Nephron (organoid): Measurements from ENCODE around the gene MAPKAP1.

ENCODE experiments used
- H3K27ac Mint-ChIP-seq, 3 experiments: 2 replicates each; pipeline ENCODE4 v1.8.0; 2020; ENCODE audit warnings: mixed read lengths in 3 of 3, mild to moderate bottlenecking in 2 of 3, moderate library complexity in 1 of 3
- H3K27me3 Mint-ChIP-seq: 2 replicates; pipeline ENCODE4 v1.8.0; 2021; ENCODE audit warnings: low read depth, mild to moderate bottlenecking, moderate library complexity, mixed read lengths
- H3K36me3 Mint-ChIP-seq: 2 replicates; pipeline ENCODE4 v1.8.0; 2020; ENCODE audit warnings: low read depth, mixed read lengths
- H3K4me1 Mint-ChIP-seq: 2 replicates; pipeline ENCODE4 v1.8.0; 2020; ENCODE audit warnings: mixed read lengths
- H3K4me3 Mint-ChIP-seq, 3 experiments: 2 replicates each; pipeline ENCODE4 v1.8.0; 2020; ENCODE audit warnings: mild to moderate bottlenecking in 3 of 3, mixed read lengths in 3 of 3, moderate library complexity in 2 of 3
- H3K9me3 Mint-ChIP-seq: 2 replicates; pipeline ENCODE4 v1.8.0; 2020; ENCODE audit warnings: mixed read lengths
- TF ChIP-seq, protein P1 (sequence below), 3 experiments: fragments of 200-600 bp; sonication (generic); IDR thresholded peaks; one replicate each; pipeline ENCODE4 v1.5.0; 2021; ENCODE audit warnings: antibody characterized with exemption in 3 of 3; ENCODE audit not compliant: unreplicated experiment in 3 of 3

MAPKAP1 gene

DNA sequence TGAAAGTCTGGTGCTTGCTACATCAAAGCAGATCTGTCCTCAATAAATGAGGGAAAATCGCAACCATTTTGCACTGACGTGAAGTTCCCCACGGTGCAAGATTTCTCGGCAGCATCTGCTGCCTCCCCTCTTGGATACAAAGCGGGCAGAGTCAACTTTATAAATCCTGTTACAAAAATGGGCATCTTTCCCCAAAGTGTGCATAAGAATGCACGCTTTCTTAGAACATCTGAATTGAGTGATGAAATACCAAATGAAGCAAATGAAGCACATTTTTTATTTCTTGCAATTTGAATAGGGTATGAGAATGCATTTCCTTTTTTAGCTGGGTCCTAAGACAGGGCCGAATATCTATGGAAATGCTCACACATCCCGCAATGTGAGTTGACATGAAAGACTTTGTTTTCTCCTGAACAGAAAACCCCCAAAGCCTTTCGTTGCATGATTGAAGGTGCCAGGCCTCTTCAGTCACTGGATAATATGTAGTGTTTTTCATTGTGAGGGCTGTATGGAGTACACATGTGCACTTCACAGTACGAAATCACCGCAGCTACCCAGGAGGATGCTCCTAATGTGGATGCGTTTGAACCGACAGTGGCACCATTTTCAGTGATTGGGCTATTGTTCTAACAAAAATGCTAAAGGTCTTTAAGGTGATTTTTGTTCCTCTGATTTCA, 19.6 kb upstream of the MAPKAP1 start:
- Mint-ChIP-seq H3K4me3 (no peak overlapping the region), H3K27me3 (peaks cover 20% of the 10 kb centered on the region), H3K36me3 (no peaks in the 10 kb centered on the region), H3K4me1 (no peaks in the 10 kb centered on the region), H3K27ac (no peak overlapping the region), H3K9me3 (no peaks in the 10 kb centered on the region)
- TF ChIP-seq, protein P1, sequence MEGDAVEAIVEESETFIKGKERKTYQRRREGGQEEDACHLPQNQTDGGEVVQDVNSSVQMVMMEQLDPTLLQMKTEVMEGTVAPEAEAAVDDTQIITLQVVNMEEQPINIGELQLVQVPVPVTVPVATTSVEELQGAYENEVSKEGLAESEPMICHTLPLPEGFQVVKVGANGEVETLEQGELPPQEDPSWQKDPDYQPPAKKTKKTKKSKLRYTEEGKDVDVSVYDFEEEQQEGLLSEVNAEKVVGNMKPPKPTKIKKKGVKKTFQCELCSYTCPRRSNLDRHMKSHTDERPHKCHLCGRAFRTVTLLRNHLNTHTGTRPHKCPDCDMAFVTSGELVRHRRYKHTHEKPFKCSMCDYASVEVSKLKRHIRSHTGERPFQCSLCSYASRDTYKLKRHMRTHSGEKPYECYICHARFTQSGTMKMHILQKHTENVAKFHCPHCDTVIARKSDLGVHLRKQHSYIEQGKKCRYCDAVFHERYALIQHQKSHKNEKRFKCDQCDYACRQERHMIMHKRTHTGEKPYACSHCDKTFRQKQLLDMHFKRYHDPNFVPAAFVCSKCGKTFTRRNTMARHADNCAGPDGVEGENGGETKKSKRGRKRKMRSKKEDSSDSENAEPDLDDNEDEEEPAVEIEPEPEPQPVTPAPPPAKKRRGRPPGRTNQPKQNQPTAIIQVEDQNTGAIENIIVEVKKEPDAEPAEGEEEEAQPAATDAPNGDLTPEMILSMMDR (IDR thresholded peaks at IDR 0.05; ENCODE audit: unreplicated experiment in 3 of 3), result no peak

GRCh38 chr9:125707472-125707804, 430 bp upstream of the MAPKAP1 start:
- Mint-ChIP-seq H3K27me3 (no peaks in the 10 kb centered on the region), H3K4me3 (peak overlapping the region; percentile 85 to 90 (median 88)), H3K9me3 (no peaks in the 10 kb centered on the region), H3K36me3 (peaks cover 6% of the 10 kb centered on the region), H3K4me1 (peaks cover 24% of the 10 kb centered on the region), H3K27ac (peak overlapping the region; percentile 68 to 72 (median 70))
- TF ChIP-seq, protein P1 (IDR thresholded peaks at IDR 0.05; ENCODE audit: unreplicated experiment in 3 of 3), result no peak

DNA sequence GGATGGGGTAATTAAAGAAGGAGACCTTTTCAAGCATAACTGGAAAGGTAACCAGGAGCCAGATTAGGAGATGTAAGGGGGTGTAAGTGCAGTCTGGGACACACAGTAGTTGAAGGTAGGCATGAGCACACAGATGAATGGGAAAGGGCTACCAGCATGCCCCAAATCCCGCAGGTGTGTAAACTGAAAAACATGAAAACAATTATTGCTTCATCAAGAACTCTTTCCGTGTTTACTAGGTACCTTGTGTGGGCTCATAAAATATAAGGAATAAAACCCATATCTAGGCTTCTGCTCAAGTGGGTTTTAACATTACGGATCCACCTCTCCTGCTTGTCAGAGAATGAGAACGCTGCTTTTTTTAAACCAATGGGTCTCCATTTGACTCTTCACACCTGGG, 1.1 kb downstream of the MAPKAP1 start:
- Mint-ChIP-seq H3K4me1 (peaks cover 24% of the 10 kb centered on the region), H3K27ac (peak overlapping the region; percentile 27 to 78 (median 66)), H3K36me3 (peaks cover 6% of the 10 kb centered on the region), H3K4me3 (peak overlapping the region; percentile 85 to 90 (median 88)), H3K9me3 (no peaks in the 10 kb centered on the region), H3K27me3 (no peaks in the 10 kb centered on the region)
- TF ChIP-seq, protein P1 (IDR thresholded peaks at IDR 0.05; ENCODE audit: unreplicated experiment in 3 of 3), result no peak

- H3K27ac Mint-ChIP-seq, result no peak overlapping the region
- H3K27me3 Mint-ChIP-seq, result no peaks in the 10 kb centered on the region
- peaks cover 24% of the 10 kb centered on the region for H3K4me1 Mint-ChIP-seq
- H3K36me3 Mint-ChIP-seq, result peaks cover 6% of the 10 kb centered on the region
- peak overlapping the region in 2 of 3 experiments; percentile 88 to 90 for H3K4me3 Mint-ChIP-seq
- no peaks in the 10 kb centered on the region for H3K9me3 Mint-ChIP-seq
- TF ChIP-seq, protein P1 (IDR thresholded peaks at IDR 0.05; ENCODE audit: unreplicated experiment in 3 of 3), result no peak
These were observed 3.3 kb downstream of the MAPKAP1 start for GRCh38 chr9:125703662-125704061.

DNA sequence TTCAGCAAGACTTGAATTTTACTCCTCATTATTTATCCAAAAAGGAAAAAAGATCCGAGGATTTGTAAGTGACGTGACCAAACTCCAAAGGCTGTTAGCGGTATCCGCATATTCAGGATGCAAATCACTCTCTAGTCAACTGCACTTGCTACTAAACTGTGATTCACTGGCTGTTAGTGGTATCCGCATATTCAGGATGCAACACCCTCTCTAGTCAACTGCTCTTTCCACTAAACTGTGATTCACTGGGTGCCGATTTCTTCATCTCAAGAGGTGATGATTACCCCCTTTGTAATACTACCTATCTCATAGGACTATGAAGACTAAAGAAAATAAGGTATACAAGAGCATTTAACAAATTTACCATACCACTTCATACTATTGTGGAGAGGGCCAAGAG, 5.7 kb downstream of the MAPKAP1 start:
- peaks cover 6% of the 10 kb centered on the region for H3K36me3 Mint-ChIP-seq
- TF ChIP-seq, protein P1 (IDR thresholded peaks at IDR 0.05; ENCODE audit: unreplicated experiment in 3 of 3), result no peak
- H3K4me3 Mint-ChIP-seq, result no peak overlapping the region

DNA sequence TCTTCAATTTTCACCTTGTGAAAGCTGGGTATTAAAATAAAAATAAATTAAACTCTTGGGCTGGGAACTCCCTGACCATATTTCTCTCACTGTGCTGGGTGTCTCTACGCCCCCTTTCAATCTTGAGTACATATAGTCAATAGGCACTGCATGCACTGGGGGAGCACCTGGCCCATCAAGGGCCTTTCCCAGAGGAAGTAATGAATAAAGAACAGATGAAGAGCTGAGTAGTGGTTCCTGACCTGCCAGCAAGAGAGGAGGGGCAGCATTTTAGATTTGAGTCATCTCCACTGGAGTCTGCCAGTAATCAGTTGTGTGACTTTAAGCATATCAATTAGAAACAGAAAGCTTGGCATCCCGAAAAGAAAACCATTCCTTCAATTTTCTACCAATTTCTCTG, 6.2 kb downstream of the MAPKAP1 start:
- Mint-ChIP-seq H3K36me3 (peaks cover 6% of the 10 kb centered on the region), H3K9me3 (no peaks in the 10 kb centered on the region), H3K27me3 (no peaks in the 10 kb centered on the region), H3K4me3 (no peak overlapping the region), H3K4me1 (peaks cover 27% of the 10 kb centered on the region), H3K27ac (no peak overlapping the region)
- TF ChIP-seq, protein P1 (IDR thresholded peaks at IDR 0.05; ENCODE audit: unreplicated experiment in 3 of 3), result no peak

More for the DNA sequence above, 5.7 kb downstream of the MAPKAP1 start:
- Mint-ChIP-seq H3K9me3 (no peaks in the 10 kb centered on the region), H3K27ac (no peak overlapping the region), H3K27me3 (no peaks in the 10 kb centered on the region), H3K4me1 (peaks cover 29% of the 10 kb centered on the region)
